ENCODE data around the gene TMEM238.
"Not testable (repeated sequence)": the region's sequence is repeated elsewhere in the genome, so short reads cannot be mapped to it uniquely, and the experiment has no call there.

TMEM238 gene

GRCh38 chr19:55384131-55384919 is at the start of gene TMEM238:
Gene TMEM238 (minus strand): TSS chr19:55384292. CDS start chr19:55384259, 33 bp downstream.
- Histone ChIP-seq H3K36me3 (ENCODE audit: insufficient read depth, low read depth, low read length) (peaks cover 30% of the 10 kb centered on the region), H3K4me1 (ENCODE audit: insufficient read depth, low read length) (peaks cover 28% of the 10 kb centered on the region), H3K9me3 (ENCODE audit: insufficient read depth, low read depth, low read length) (no peaks in the 10 kb centered on the region), H3K9ac (ENCODE audit: low read depth, low read length) (peak within 1 kb of the TSS; percentile 100; the same call in 1 of the 2 replicates), H3K27me3 (ENCODE audit: insufficient read depth, low read length) (peaks cover 27% of the 10 kb centered on the region), H3K4me3 (ENCODE audit: low read length) (peak within 1 kb of the TSS; percentile 99), H3K27ac (ENCODE audit: low read length) (peak within 1 kb of the TSS; percentile 71)

DNA sequence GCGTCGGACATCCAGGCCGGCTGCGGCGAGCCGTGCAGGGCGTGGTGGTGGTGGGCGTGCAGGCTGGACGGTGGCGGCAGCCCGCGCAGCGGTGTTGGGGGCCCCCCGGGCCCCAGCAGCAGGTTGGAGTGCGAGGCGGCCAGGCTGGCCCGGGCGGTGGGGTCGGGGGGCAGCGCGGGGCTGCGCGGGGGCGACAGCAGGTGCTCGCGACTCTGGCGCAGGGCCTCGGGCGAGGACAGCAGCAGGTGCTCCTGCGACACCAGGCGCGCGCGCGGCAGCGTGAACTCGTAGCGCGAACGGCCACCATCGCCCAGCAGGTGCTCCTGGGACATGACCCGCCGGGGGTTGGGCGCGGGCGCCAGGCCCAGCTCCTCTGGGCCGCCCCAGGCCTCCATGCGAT is 49.2 kb upstream of the TMEM238 start:
- peaks cover 38% of the 10 kb centered on the region for H3K27me3 ChIP-seq (ENCODE audit: insufficient read depth, low read length)
- no peaks in the 10 kb centered on the region for H3K4me1 ChIP-seq (ENCODE audit: insufficient read depth, low read length)
- H3K36me3 ChIP-seq (ENCODE audit: insufficient read depth, low read depth, low read length) = no peaks in the 10 kb centered on the region
- H3K9me3 ChIP-seq (ENCODE audit: insufficient read depth, low read depth, low read length) = no peaks in the 10 kb centered on the region
- no peak overlapping the region for H3K27ac ChIP-seq (ENCODE audit: low read length)
- no peak overlapping the region for H3K9ac ChIP-seq (ENCODE audit: low read depth, low read length)
- no peak overlapping the region for H3K4me3 ChIP-seq (ENCODE audit: low read length)

GRCh38 chr19:55432241-55432959 is 48.3 kb upstream of the TMEM238 start:
- no peak overlapping the region for H3K4me3 ChIP-seq (ENCODE audit: low read length)
- no peaks in the 10 kb centered on the region for H3K36me3 ChIP-seq (ENCODE audit: insufficient read depth, low read depth, low read length)
- no peaks in the 10 kb centered on the region for H3K9me3 ChIP-seq (ENCODE audit: insufficient read depth, low read depth, low read length)
- H3K4me1 ChIP-seq (ENCODE audit: insufficient read depth, low read length) = no peaks in the 10 kb centered on the region
- no peak overlapping the region for H3K9ac ChIP-seq (ENCODE audit: low read depth, low read length)
- no peak overlapping the region for H3K27ac ChIP-seq (ENCODE audit: low read length)
- H3K27me3 ChIP-seq (ENCODE audit: insufficient read depth, low read length) = peaks cover 33% of the 10 kb centered on the region; the same call in 1 of the 2 replicates

- Histone ChIP-seq H3K36me3 (ENCODE audit: insufficient read depth, low read depth, low read length) (no peaks in the 10 kb centered on the region), H3K27me3 (ENCODE audit: insufficient read depth, low read length) (peaks cover 26% of the 10 kb centered on the region; the same call in 1 of the 2 replicates), H3K27ac (ENCODE audit: low read length) (no peak overlapping the region), H3K9me3 (ENCODE audit: insufficient read depth, low read depth, low read length) (no peaks in the 10 kb centered on the region), H3K9ac (ENCODE audit: low read depth, low read length) (no peak overlapping the region), H3K4me1 (ENCODE audit: insufficient read depth, low read length) (no peaks in the 10 kb centered on the region), H3K4me3 (ENCODE audit: low read length) (no peak overlapping the region)
Measured at GRCh38 chr19:55431183-55431582, 47.1 kb upstream of the TMEM238 start.

DNA sequence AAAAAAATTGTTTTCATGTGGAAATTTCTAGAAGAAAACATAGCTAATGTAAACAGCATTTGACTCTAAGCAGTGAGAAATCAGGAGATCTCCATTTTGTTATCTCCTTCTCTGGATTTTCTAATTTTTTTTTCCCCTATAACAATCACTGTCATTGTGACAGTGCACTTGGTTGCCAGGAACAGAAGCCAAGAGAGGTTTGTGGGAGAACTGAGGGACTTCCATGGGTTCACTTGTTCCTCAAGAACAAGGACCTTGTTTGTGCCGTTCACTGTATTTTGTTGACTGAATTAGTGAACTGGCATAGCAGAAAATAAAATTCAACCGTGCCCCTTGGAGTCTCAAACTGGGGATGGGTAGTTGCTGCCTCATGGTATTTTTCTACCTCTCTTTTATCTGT is 42.0 kb upstream of the TMEM238 start:
- no peak overlapping the region for H3K27ac ChIP-seq (ENCODE audit: low read length)
- no peaks in the 10 kb centered on the region for H3K36me3 ChIP-seq (ENCODE audit: insufficient read depth, low read depth, low read length)
- H3K4me1 ChIP-seq (ENCODE audit: insufficient read depth, low read length) = no peaks in the 10 kb centered on the region
- H3K27me3 ChIP-seq (ENCODE audit: insufficient read depth, low read length) = no peaks in the 10 kb centered on the region; the same call in 1 of the 2 replicates
- no peaks in the 10 kb centered on the region for H3K9me3 ChIP-seq (ENCODE audit: insufficient read depth, low read depth, low read length)
- no peak overlapping the region for H3K9ac ChIP-seq (ENCODE audit: low read depth, low read length)
- H3K4me3 ChIP-seq (ENCODE audit: low read length) = no peak overlapping the region

DNA sequence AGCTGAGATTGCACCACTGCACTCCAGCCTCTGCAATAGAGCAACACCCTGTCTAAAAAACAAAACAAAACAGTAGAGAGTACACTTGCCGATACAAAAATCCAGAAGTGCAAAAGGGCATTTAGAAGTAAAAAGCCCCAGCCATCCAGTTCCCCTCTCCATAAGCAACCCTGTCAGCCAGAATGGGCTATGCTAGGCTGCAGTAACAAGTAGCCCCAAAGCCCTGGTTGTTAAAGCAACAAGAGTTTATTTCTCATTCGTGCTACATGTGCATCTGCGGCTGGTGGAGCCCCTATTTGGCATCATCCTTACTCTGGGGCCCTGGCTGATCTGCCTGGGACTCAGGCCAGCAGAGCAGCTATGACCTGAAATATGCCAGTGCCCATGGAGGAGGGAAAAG is 40.4 kb upstream of the TMEM238 start:
- Histone ChIP-seq H3K9ac (ENCODE audit: low read depth, low read length) (no peak overlapping the region), H3K4me3 (ENCODE audit: low read length) (no peak overlapping the region), H3K36me3 (ENCODE audit: insufficient read depth, low read depth, low read length) (no peaks in the 10 kb centered on the region), H3K4me1 (ENCODE audit: insufficient read depth, low read length) (no peaks in the 10 kb centered on the region), H3K27me3 (ENCODE audit: insufficient read depth, low read length) (no peaks in the 10 kb centered on the region; the same call in 1 of the 2 replicates), H3K27ac (ENCODE audit: low read length) (no peak overlapping the region), H3K9me3 (ENCODE audit: insufficient read depth, low read depth, low read length) (no peaks in the 10 kb centered on the region)

- no peaks in the 10 kb centered on the region for H3K9me3 ChIP-seq (ENCODE audit: insufficient read depth, low read depth, low read length)
- H3K27ac ChIP-seq (ENCODE audit: low read length) = no peak overlapping the region
- H3K36me3 ChIP-seq (ENCODE audit: insufficient read depth, low read depth, low read length) = no peaks in the 10 kb centered on the region
- no peak overlapping the region for H3K4me3 ChIP-seq (ENCODE audit: low read length)
- no peaks in the 10 kb centered on the region for H3K4me1 ChIP-seq (ENCODE audit: insufficient read depth, low read length)
- no peak overlapping the region for H3K9ac ChIP-seq (ENCODE audit: low read depth, low read length)
- peaks cover 3% of the 10 kb centered on the region for H3K27me3 ChIP-seq (ENCODE audit: insufficient read depth, low read length)
Measured at GRCh38 chr19:55423225-55424005, 39.3 kb upstream of the TMEM238 start.

GRCh38 chr19:55421281-55421680 is 37.2 kb upstream of the TMEM238 start:
- not testable (repeated sequence) for H3K27ac ChIP-seq (ENCODE audit: low read length); H3K9ac ChIP-seq (ENCODE audit: low read depth, low read length); H3K27me3 ChIP-seq (ENCODE audit: insufficient read depth, low read length); H3K9me3 ChIP-seq (ENCODE audit: insufficient read depth, low read depth, low read length); H3K4me1 ChIP-seq (ENCODE audit: insufficient read depth, low read length); H3K36me3 ChIP-seq (ENCODE audit: insufficient read depth, low read depth, low read length); H3K4me3 ChIP-seq (ENCODE audit: low read length)

DNA sequence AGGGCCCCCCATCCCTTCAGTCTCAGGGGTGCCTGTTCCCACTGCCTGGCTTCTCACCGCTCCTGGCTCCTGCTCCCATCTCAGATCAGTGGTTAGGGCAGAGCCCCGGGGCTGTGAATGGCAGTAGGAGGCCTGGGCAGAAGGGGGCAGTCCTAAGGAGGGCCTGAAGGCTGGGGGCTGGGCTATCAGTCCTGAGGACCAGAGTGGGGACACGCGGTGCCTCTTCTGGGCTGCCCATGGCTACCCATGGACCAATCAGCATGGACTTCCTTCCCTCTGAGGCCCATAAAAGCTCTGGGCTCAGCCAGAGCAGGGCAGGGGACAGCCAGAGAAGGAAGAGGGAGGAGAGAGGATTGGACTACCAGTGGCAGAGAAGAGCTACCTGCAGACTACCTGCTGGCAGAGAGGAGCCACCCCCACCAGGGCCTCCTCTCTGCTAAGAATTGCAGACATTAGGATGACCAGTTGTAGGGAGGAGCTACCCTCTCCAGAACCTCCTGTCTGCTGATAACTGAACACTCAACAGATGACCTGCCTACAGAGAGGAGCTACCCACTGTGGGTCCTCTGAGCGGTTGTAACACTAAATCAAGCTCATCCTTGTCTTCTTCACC is 35.6 kb upstream of the TMEM238 start:
- Histone ChIP-seq H3K9me3 (ENCODE audit: insufficient read depth, low read depth, low read length) (no peaks in the 10 kb centered on the region), H3K27ac (ENCODE audit: low read length) (no peak overlapping the region), H3K27me3 (ENCODE audit: insufficient read depth, low read length) (peaks cover 5% of the 10 kb centered on the region), H3K9ac (ENCODE audit: low read depth, low read length) (no peak overlapping the region), H3K4me1 (ENCODE audit: insufficient read depth, low read length) (no peaks in the 10 kb centered on the region), H3K4me3 (ENCODE audit: low read length) (no peak overlapping the region), H3K36me3 (ENCODE audit: insufficient read depth, low read depth, low read length) (no peaks in the 10 kb centered on the region)

DNA sequence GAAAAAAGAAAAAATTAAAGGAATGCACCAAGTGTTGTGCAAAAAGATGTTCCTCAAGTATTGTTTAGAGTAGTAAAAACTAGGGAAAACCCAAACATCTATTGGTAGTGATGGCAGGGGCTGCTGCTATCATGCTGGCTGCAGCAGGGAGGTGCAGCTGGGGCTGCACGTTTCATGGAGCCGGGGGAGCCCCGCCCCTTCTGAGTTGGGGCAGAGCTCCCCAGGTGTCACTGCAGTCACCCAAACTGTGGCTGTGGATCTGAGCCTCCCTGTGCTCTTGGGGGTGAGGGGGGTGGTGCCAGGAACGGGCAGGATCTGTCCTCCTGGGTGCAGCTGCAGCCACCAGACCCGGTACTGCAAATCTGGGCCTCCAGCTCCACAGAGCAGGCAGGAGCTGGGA is 35.0 kb upstream of the TMEM238 start:
- Histone ChIP-seq H3K9ac (ENCODE audit: low read depth, low read length) (no peak overlapping the region), H3K9me3 (ENCODE audit: insufficient read depth, low read depth, low read length) (no peaks in the 10 kb centered on the region), H3K4me3 (ENCODE audit: low read length) (no peak overlapping the region), H3K27me3 (ENCODE audit: insufficient read depth, low read length) (peaks cover 5% of the 10 kb centered on the region), H3K27ac (ENCODE audit: low read length) (no peak overlapping the region), H3K36me3 (ENCODE audit: insufficient read depth, low read depth, low read length) (no peaks in the 10 kb centered on the region), H3K4me1 (ENCODE audit: insufficient read depth, low read length) (no peaks in the 10 kb centered on the region)

DNA sequence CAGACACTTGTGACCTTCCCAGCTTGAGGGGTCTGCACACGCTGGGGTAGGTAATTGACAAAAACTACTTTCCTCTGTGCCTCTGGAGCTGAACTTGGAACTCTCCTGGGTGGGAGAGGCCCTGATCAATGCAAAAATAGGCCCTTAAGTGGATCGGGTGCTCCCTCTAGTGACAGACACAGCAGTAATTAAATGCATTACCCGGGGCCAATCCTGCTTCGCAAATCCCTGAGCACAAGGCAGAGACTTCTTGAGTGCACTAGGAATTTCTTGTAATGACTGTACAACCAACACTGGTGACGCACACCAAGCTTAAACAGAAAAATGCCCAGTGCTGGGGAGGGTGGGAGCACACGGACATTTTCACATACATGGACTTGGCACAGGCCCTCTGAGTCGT is 34.1 kb upstream of the TMEM238 start:
- Histone ChIP-seq H3K9me3 (ENCODE audit: insufficient read depth, low read depth, low read length) (no peaks in the 10 kb centered on the region), H3K9ac (ENCODE audit: low read depth, low read length) (no peak overlapping the region), H3K36me3 (ENCODE audit: insufficient read depth, low read depth, low read length) (no peaks in the 10 kb centered on the region), H3K4me3 (ENCODE audit: low read length) (no peak overlapping the region), H3K27me3 (ENCODE audit: insufficient read depth, low read length) (peaks cover 5% of the 10 kb centered on the region), H3K4me1 (ENCODE audit: insufficient read depth, low read length) (no peaks in the 10 kb centered on the region), H3K27ac (ENCODE audit: low read length) (no peak overlapping the region)

Data from iPS-20b (cell line).